HTERT RPE-1 (cell line): ENCODE measurements around the gene CD6.

ENCODE experiments used
- in situ Hi-C: fragments of 300-500 bp; cut with MboI; formaldehyde crosslinking; loops from 4 replicates; pipeline ENCODE4 v1.14.3; 2020; ENCODE audit warnings: low sequenced_read_pairs

CD6 gene

GRCh38 chr11:60971520-60971919 is at the start of gene CD6:
CD6 (plus strand) TSS chr11:60971680; CDS start chr11:60971866, 186 bp downstream.
- in situ Hi-C loops, result no loop called here

GRCh38 chr11:60921777-60922335 is 49.6 kb upstream of the CD6 start:
- in situ Hi-C loops, result no loop called here

GRCh38 chr11:60922906-60923305 is 48.6 kb upstream of the CD6 start:
- in situ Hi-C loops, result no loop called here

- in situ Hi-C loops, result no loop called here
Measured at GRCh38 chr11:60923326-60923725, 48.2 kb upstream of the CD6 start.

- in situ Hi-C loops, result no loop called here
Measured at GRCh38 chr11:60923800-60924109, 47.7 kb upstream of the CD6 start.

GRCh38 chr11:60924110-60924905 is 47.2 kb upstream of the CD6 start, which contains the start of gene TMEM132A:
TMEM132A (plus strand) TSS chr11:60924460; CDS start chr11:60924634, 174 bp downstream.
- in situ Hi-C loops, result no loop called here

GRCh38 chr11:60924906-60925853 is 46.3 kb upstream of the CD6 start:
- in situ Hi-C loops, result no loop called here

GRCh38 chr11:60925868-60926267 is 45.6 kb upstream of the CD6 start:
- in situ Hi-C loops, result no loop called here

GRCh38 chr11:60926500-60926899 is 45.0 kb upstream of the CD6 start:
- in situ Hi-C loops, result no loop called here

GRCh38 chr11:60927061-60927592 is 44.4 kb upstream of the CD6 start:
- in situ Hi-C loops, result no loop called here

- in situ Hi-C loops, result no loop called here
Measured at GRCh38 chr11:60927600-60927999, 43.9 kb upstream of the CD6 start.

- in situ Hi-C loops, result no loop called here
Measured at GRCh38 chr11:60928563-60929001, 42.9 kb upstream of the CD6 start.

GRCh38 chr11:60929764-60930163 is 41.7 kb upstream of the CD6 start:
- in situ Hi-C loops, result no loop called here

- in situ Hi-C loops, result no loop called here
Measured at GRCh38 chr11:60930394-60930793, 41.1 kb upstream of the CD6 start.

- in situ Hi-C loops, result no loop called here
Measured at GRCh38 chr11:60931917-60932316, 39.6 kb upstream of the CD6 start.

GRCh38 chr11:60932605-60933356 is 38.7 kb upstream of the CD6 start:
- in situ Hi-C loops, result no loop called here

- in situ Hi-C loops, result no loop called here
Measured at GRCh38 chr11:60933416-60934123, 37.9 kb upstream of the CD6 start.

- in situ Hi-C loops, result no loop called here
Measured at GRCh38 chr11:60934124-60934789, 37.2 kb upstream of the CD6 start.
